ENCODE results near the gene ZNF445. TPM values are rescaled to one million over a fixed set of nuclear protein-coding genes. Genes with fewer than 3 reads are reported as not detected.

Gene ZNF445
- total and polyA plus RNA-seq, 8 donors = 1.6 to 17.1 (median 4.8) TPM

DNA sequence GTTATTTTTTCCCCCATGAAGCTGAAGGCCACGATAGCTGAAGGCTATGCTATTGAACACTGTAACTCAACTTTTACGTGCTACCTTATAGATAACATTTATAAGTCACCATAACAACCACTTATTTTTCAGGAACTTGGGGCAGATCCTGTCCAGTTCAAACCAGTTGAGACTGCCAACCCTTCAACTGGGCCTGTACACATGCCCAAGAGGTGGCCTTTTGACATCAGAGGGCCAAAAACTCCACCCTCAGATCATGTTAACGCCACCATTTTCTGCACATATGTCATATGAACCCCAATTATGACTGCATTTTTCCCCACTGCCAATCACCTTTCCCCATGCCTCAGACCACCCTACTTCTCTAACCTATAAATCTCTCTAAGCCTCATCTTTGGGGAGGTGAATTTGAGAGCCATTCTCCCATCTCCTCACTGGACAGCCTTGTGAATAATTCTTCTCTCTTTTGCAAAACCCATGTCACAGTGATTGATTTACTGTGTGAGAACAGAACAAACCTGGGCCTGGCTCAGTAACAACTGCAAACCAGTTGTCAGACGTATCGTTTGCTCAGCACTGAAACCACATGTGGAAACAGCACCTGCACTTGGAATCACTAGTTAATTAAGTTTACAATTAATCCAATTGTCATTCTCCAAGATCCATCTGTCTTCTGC is 42.5 kb downstream of the ZNF445 start:
- no peak overlapping the region for H3K27ac ChIP-seq
- no peaks in the 10 kb centered on the region for H3K36me3 ChIP-seq
- DNase-seq = no peak
- TF ChIP-seq POLR2A (IDR thresholded peaks at IDR 0.05) = no peak
- TF ChIP-seq EP300 (IDR thresholded peaks at IDR 0.05) = no peak
- TF ChIP-seq POLR2AphosphoS5 (IDR thresholded peaks at IDR 0.05) = no peak
- TF ChIP-seq, protein P1, sequence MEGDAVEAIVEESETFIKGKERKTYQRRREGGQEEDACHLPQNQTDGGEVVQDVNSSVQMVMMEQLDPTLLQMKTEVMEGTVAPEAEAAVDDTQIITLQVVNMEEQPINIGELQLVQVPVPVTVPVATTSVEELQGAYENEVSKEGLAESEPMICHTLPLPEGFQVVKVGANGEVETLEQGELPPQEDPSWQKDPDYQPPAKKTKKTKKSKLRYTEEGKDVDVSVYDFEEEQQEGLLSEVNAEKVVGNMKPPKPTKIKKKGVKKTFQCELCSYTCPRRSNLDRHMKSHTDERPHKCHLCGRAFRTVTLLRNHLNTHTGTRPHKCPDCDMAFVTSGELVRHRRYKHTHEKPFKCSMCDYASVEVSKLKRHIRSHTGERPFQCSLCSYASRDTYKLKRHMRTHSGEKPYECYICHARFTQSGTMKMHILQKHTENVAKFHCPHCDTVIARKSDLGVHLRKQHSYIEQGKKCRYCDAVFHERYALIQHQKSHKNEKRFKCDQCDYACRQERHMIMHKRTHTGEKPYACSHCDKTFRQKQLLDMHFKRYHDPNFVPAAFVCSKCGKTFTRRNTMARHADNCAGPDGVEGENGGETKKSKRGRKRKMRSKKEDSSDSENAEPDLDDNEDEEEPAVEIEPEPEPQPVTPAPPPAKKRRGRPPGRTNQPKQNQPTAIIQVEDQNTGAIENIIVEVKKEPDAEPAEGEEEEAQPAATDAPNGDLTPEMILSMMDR (IDR thresholded peaks at IDR 0.05) = no peak
- 68 to 78% (median 75%) methylated on average over 5 of the region's 5 CpGs for WGBS, 5 donors
- intact Hi-C loops (cut with DNase I; ENCODE audit: low total_unique reads) = no loop called here
- no peak overlapping the region for H3K4me3 ChIP-seq
- H3K27me3 ChIP-seq = no peaks in the 10 kb centered on the region
- H3K9me3 ChIP-seq = no peaks in the 10 kb centered on the region
- peaks cover 8 to 34% (median 10%) of the 10 kb centered on the region in 4 donors for H3K4me1 ChIP-seq

DNA sequence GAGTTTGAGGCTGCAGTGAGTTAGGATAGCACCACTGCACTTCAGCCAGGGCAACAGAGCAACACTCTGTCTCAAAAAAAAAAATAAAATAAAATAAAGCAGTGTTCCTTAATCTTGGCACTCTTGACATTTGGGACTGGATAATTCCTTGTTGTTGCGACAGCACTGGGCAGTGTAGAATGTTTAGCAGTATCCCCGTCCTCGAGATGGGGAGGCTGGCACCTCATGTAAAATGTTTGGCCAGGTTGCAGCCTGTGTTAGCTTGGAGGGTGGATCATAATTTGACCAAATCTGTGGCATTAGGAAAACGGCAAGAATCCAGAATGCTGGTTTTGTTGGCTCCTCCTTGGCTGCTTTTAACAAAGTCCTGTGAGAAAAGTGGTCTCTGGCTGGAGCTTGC is 47.0 kb downstream of the ZNF445 start:
- 72 to 85% (median 77%) methylated on average over 4 of the region's 4 CpGs for WGBS, 5 donors
- Histone ChIP-seq H3K4me3 (no peak overlapping the region), H3K4me1 (no peaks in the 10 kb centered on the region), H3K9me3 (no peaks in the 10 kb centered on the region), H3K27ac (no peak overlapping the region), H3K27me3 (no peaks in the 10 kb centered on the region), H3K36me3 (no peaks in the 10 kb centered on the region)
- intact Hi-C loops (cut with DNase I; ENCODE audit: low total_unique reads) = no loop called here
- DNase-seq = no peak
- TF ChIP-seq POLR2AphosphoS5 (IDR thresholded peaks at IDR 0.05) (no peak), EP300 (IDR thresholded peaks at IDR 0.05) (no peak)

DNA sequence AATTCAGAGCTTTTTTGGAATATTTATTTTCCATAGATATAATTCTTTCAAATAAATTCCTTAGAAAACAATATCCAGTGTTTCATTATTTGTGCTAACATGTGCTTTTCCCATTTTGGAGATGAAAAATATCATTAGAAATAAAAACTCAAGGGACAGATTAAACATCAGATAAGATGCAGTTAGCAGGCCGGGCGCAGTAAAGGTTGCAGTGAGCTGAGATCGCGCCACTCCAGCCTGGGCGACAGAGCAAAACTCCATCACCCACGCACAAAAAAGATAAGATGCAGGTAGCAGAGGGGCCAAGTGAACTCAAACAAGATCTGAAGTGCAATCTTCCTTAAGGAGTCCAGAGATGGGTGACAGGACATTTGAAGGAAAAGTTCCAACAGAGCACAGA is 48.0 kb downstream of the ZNF445 start:
- H3K36me3 ChIP-seq = no peaks in the 10 kb centered on the region
- intact Hi-C loops (cut with DNase I; ENCODE audit: low total_unique reads) = no loop called here
- no peak for TF ChIP-seq EP300 (IDR thresholded peaks at IDR 0.05)
- no peak for TF ChIP-seq POLR2A (IDR thresholded peaks at IDR 0.05)
- TF ChIP-seq, protein P1 (IDR thresholded peaks at IDR 0.05) = no peak
- no peak for TF ChIP-seq POLR2AphosphoS5 (IDR thresholded peaks at IDR 0.05)
- no peak for DNase-seq
- no peaks in the 10 kb centered on the region for H3K9me3 ChIP-seq
- H3K27ac ChIP-seq = no peak overlapping the region
- H3K4me3 ChIP-seq = no peak overlapping the region
- H3K4me1 ChIP-seq = no peaks in the 10 kb centered on the region
- 84 to 87% (median 86%) methylated on average over 6 of the region's 6 CpGs for WGBS, 5 donors
- H3K27me3 ChIP-seq = no peaks in the 10 kb centered on the region

DNA sequence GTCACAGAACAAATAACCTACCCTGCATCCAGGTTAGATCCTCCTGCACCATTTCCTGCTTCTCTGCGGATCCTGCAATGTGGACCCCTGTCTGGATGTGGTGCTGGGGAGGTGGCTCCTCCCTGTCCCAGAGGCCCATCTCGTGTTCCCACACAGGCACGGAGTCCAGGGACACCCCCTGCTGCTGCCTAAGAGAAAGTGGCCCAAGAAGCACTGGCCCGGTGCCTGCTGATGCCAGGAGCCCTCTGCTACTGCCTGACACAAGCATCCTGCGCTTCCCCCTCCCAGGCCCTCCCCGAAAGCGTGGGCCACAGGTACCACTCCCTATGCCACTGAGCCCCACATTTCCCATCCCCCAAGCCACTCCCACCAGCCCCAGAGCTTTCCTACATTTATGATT is 48.6 kb downstream of the ZNF445 start:
- no peak for TF ChIP-seq POLR2A (IDR thresholded peaks at IDR 0.05)
- TF ChIP-seq, protein P1 (IDR thresholded peaks at IDR 0.05) = no peak
- no peaks in the 10 kb centered on the region for H3K4me1 ChIP-seq
- H3K36me3 ChIP-seq = no peaks in the 10 kb centered on the region
- no peaks in the 10 kb centered on the region for H3K9me3 ChIP-seq
- H3K27ac ChIP-seq = no peak overlapping the region
- DNase-seq = no peak
- H3K27me3 ChIP-seq = no peaks in the 10 kb centered on the region
- WGBS, 5 donors = 68 to 79% (median 79%) methylated on average over 7 of the region's 7 CpGs
- H3K4me3 ChIP-seq = no peak overlapping the region
- intact Hi-C loops (cut with DNase I; ENCODE audit: low total_unique reads) = no loop called here

DNA sequence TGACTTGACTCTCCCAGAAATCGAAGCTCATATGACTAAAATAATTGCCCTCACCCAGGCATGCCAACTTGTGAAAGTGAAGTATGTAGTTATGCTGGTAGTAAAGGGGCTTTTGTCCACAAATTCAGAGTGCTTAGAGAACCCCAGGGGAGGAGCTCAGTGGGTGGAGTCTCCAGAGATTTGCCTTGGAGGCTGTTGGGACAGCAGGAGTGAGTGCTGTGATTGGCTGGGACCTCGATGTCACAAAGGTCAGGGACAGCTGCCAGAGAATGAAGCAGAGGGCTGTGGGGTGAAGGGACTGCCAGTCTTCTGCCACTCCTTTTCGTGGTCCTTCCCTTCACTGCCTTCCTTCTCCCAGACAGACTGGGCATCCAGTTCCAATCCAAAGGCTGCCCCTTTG is 49.8 kb downstream of the ZNF445 start:
- WGBS, 5 donors = 78 to 93% (median 82%) methylated on average over 3 of the region's 3 CpGs
- Histone ChIP-seq H3K27ac (no peak overlapping the region), H3K9me3 (no peaks in the 10 kb centered on the region), H3K4me3 (no peak overlapping the region), H3K36me3 (no peaks in the 10 kb centered on the region), H3K27me3 (no peaks in the 10 kb centered on the region), H3K4me1 (no peaks in the 10 kb centered on the region)
- TF ChIP-seq EP300 (IDR thresholded peaks at IDR 0.05) (no peak), POLR2AphosphoS5 (IDR thresholded peaks at IDR 0.05) (no peak), POLR2A (IDR thresholded peaks at IDR 0.05) (no peak)
- TF ChIP-seq, protein P1 (IDR thresholded peaks at IDR 0.05) = no peak
- no peak for DNase-seq
- intact Hi-C loops (cut with DNase I; ENCODE audit: low total_unique reads) = no loop called here
